Parathyroid adenoma (tissue), 2 donors: ENCODE measurements around the gene PALM3.

Source experiments
- H2AFZ ChIP-seq: fragments of 300-600 bp; sonication (generic); one replicate; pipeline ENCODE4 v1.7.0; 2017; ENCODE audit warnings: antibody characterized with exemption, mild to moderate bottlenecking
- H3K27ac ChIP-seq: fragments of 300-600 bp; sonication (generic); one replicate; pipeline ENCODE4 v1.7.0; 2017
- H3K27me3 ChIP-seq: fragments of 300-600 bp; sonication (generic); one replicate; pipeline ENCODE4 v1.7.0; 2017; ENCODE audit warnings: low read length; ENCODE audit not compliant: control insufficient read depth, insufficient read depth
- H3K36me3 ChIP-seq: fragments of 300-600 bp; sonication (generic); one replicate; pipeline ENCODE4 v1.7.0; 2017; ENCODE audit warnings: low read length; ENCODE audit not compliant: control insufficient read depth, insufficient read depth
- H3K4me1 ChIP-seq: fragments of 300-600 bp; sonication (generic); one replicate; pipeline ENCODE4 v1.7.0; 2017; ENCODE audit warnings: control low read depth
- H3K4me2 ChIP-seq: fragments of 300-600 bp; sonication (generic); one replicate; pipeline ENCODE4 v1.7.0; 2017; ENCODE audit warnings: low read length
- H3K4me3 ChIP-seq: fragments of 300-600 bp; sonication (generic); one replicate; pipeline ENCODE4 v1.7.0; 2017; ENCODE audit warnings: low read depth, low read length
- H3K79me2 ChIP-seq: fragments of 300-600 bp; sonication (generic); one replicate; pipeline ENCODE4 v1.7.0; 2017; ENCODE audit warnings: control low read depth
- H3K9ac ChIP-seq: fragments of 300-600 bp; sonication (generic); one replicate; pipeline ENCODE4 v1.7.0; 2017; ENCODE audit warnings: mild to moderate bottlenecking
- H3K9me3 ChIP-seq: fragments of 300-600 bp; sonication (generic); one replicate; pipeline ENCODE4 v1.7.0; 2017; ENCODE audit warnings: low read length; ENCODE audit not compliant: control insufficient read depth
- CTCF ChIP-seq: fragments of 300-600 bp; sonication (generic); IDR thresholded peaks from one replicate; pipeline ENCODE4 v1.7.0; 2017; ENCODE audit warnings: antibody characterized with exemption, mild to moderate bottlenecking
- donor health status: primary hyperparathyroidism.

Gene PALM3

GRCh38 chr19:14078411-14078810, 16.5 kb upstream of the PALM3 start:
- Histone ChIP-seq H3K4me2 (no peak overlapping the region), H3K4me3 (no peak overlapping the region), H3K27ac (no peak overlapping the region), H3K4me1 (peaks cover 11% of the 10 kb centered on the region), H3K36me3 (no peaks in the 10 kb centered on the region), H3K9me3 (no peaks in the 10 kb centered on the region), H3K79me2 (peaks cover 6% of the 10 kb centered on the region), H2AFZ (no peak overlapping the region), H3K27me3 (no peaks in the 10 kb centered on the region), H3K9ac (no peak overlapping the region)
- no peak for TF ChIP-seq CTCF

GRCh38 chr19:14073925-14074838, 12.3 kb upstream of the PALM3 start:
- H3K27ac ChIP-seq, result peak overlapping the region; percentile 82
- no peaks in the 10 kb centered on the region for H3K36me3 ChIP-seq
- H2AFZ ChIP-seq, result peak overlapping the region; percentile 91
- no peaks in the 10 kb centered on the region for H3K79me2 ChIP-seq
- no peaks in the 10 kb centered on the region for H3K9me3 ChIP-seq
- peak overlapping the region; percentile 56 for H3K4me3 ChIP-seq
- H3K4me2 ChIP-seq, result peak overlapping the region; percentile 65
- H3K27me3 ChIP-seq, result no peaks in the 10 kb centered on the region
- no peak for TF ChIP-seq CTCF
- peak overlapping the region; percentile 16 for H3K9ac ChIP-seq
- peaks cover 6% of the 10 kb centered on the region for H3K4me1 ChIP-seq

GRCh38 chr19:14073261-14073924, 11.5 kb upstream of the PALM3 start:
- Histone ChIP-seq H3K36me3 (no peaks in the 10 kb centered on the region), H3K9ac (peak overlapping the region; percentile 16), H3K4me2 (peak overlapping the region; percentile 65), H3K27me3 (no peaks in the 10 kb centered on the region), H3K9me3 (no peaks in the 10 kb centered on the region), H3K4me3 (peak overlapping the region; percentile 90), H3K4me1 (peaks cover 6% of the 10 kb centered on the region), H3K79me2 (no peaks in the 10 kb centered on the region), H2AFZ (peak overlapping the region; percentile 99), H3K27ac (peak overlapping the region; percentile 97)
- TF ChIP-seq CTCF, result no peak

GRCh38 chr19:14072535-14073260, 10.8 kb upstream of the PALM3 start, which contains the start of gene MISP3:
Gene MISP3 (plus strand): TSS chr19:14072786. CDS start chr19:14073310, 524 bp downstream.
- peaks cover 6% of the 10 kb centered on the region for H3K4me1 ChIP-seq
- H3K36me3 ChIP-seq, result no peaks in the 10 kb centered on the region
- H3K9me3 ChIP-seq, result no peaks in the 10 kb centered on the region
- H3K27ac ChIP-seq, result peak within 1 kb of the TSS; percentile 97
- H3K9ac ChIP-seq, result peak within 1 kb of the TSS; percentile 77
- H3K4me2 ChIP-seq, result peak within 1 kb of the TSS; percentile 65
- no peaks in the 10 kb centered on the region for H3K79me2 ChIP-seq
- no peak for TF ChIP-seq CTCF
- no peaks in the 10 kb centered on the region for H3K27me3 ChIP-seq
- H2AFZ ChIP-seq, result peak within 1 kb of the TSS; percentile 99
- H3K4me3 ChIP-seq, result peak within 1 kb of the TSS; percentile 90
